Mammary epithelial cell (primary cell): ENCODE results near the gene RPTOR.

Experiments
- CTCF ChIP-seq, 2 donors: IDR thresholded peaks in 1 of 2; conservative IDR thresholded peaks in 1 of 2; 2 replicates each; pipeline ENCODE4 v1.5.1; 2011 to 2012; ENCODE audit warnings: inconsistent platforms in 2 of 2, low read length in 2 of 2, mild to moderate bottlenecking in 2 of 2, control low read depth in 1 of 2, low read depth in 1 of 2; ENCODE audit not compliant: insufficient read depth in 1 of 2; ENCODE audit errors: extremely low read depth in 1 of 2
- EZH2 ChIP-seq: IDR thresholded peaks from 2 replicates; pipeline ENCODE4 v1.6.1; 2012; ENCODE audit warnings: low read length, inconsistent platforms, borderline replicate concordance

GRCh38 chr17:80902963-80903611, 358.4 kb downstream of the RPTOR start:
- TF ChIP-seq CTCF (conservative IDR thresholded peaks at IDR 0.05 in 1 of 2, IDR thresholded peaks at IDR 0.05 in 1 of 2; ENCODE audit: extremely low read depth in 1 of 2, insufficient read depth in 1 of 2, low read depth in 1 of 2, low read length in 2 of 2) (no peak), EZH2 (no peak)
